ENCODE measurements around the gene MMRN1.

MMRN1 gene

DNA sequence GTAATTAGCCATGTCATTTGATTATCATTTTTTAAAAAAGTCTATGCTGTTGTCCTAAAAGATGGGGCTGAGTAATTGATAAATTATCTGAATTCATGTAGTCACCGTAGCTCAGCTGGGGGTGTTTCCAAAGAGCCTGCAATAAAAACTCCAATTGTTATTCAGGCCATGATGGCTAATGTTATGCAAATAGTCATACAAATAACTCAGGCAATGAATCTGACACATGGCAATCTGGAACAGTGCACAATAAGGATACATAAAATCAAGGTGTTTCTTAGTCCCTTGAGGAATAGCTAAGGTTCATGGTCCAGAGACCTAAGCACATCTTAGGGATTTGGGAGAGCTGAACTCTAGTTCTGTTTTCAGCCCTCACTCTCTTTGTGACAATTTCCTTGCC lies 15.2 kb downstream of the MMRN1 start:
- no peak for DNase-seq

DNA sequence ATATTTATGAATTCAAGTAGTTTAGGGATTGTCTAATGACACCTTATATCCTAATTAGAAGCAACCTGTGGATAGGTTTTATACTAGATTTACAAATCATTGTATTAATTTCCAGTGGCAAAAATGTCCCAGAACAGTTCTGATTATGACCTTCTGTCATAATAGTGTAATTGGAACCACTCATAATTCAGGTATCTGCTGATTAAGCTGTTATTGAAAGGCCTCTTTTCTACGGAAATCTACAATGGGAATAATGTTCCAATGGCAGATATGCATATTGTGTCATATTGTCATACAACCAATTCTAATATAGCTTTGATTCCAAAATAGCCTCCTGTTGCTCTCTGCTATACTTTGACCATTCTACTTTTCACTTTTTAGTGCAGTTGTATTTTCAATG lies 19.0 kb downstream of the MMRN1 start:
- no peak for DNase-seq

DNA sequence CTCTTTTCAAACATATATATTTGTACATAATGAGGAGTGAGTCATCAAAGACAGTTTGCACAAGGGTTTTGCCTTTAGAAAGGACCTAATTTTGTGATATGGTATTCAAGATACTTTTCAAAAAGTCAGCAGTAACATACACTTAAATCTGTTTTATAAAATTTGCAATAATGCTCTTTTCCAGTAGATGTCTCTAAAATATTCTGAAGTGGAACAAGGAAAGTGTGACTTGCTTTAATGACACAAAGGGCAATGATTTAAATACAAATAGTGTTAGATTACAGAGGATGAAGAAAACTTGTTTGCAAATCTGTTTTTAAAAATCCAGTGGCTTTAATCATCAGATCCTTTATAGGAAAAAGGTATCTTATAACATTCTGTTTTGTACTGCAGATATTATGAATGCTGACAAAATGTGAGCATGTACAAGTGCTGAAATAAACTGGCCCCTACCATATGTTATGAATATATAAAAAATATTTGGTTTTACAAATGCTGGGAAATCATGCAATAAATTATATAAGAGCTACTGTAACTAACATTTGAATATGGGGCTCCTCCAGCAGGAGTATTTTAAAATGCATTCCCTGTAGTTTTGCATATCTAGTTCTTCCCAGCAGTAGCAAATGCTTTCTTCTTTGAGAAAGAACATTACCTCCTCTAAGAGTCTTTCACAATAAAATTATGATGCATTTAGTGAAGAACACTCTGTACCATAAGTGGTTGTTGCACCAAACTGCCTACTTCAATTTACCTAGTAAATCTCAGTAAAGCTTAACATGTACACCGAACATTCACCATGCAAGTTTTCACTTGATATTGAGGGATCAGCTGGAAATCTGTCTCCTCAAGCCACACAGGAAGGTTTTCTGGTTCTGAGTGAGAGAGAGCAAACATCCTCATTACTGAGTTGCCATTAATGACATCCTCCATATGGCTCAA lies 20.2 kb downstream of the MMRN1 start:
- no peak for DNase-seq

DNA sequence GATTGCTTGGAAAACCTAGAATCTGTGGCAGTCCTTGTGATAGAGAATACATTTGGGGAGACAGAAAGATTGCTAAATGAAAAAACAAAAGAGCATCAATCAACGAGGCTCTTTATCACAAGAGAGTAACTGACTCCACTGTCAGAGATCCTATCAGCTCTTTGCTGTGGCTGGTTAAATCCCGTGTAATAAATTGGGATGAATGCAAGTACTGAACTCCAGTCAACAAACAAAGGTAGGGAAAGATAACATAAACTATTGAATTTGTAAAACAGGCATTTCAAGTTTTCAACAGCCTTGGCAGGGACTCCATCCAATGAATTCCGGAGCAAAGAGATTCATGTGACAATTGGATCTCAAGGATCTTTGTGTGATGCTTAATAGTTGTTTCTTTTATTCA lies 21.3 kb downstream of the MMRN1 start:
- no peak for DNase-seq

DNA sequence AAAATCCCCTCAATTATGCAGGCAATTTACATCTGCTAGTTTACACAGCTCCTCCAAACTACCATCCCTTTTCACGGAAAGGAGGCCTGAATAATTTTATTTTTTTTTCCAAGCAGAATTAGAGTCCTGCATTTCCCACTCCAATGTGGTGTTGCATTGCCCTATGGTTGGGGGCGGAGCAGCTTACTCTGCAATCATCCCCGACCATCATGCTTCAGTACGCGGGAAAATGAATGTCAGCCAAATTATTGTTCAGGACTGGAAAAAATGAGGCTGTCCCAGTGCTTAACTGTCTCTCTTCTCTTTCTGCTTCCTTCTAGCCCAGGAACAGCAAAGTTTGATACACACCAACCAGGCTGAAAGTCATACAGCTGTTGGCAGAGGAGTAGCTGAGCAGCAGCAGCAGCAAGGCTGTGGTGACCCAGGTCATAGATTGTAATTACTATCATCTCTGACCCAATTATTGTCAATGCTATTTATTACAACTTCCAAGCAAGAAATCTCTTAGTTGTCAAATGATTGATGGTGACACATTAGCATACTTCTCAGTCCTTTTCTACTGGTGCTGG lies 28.3 kb downstream of the MMRN1 start:
- DNase-seq = no peak

DNA sequence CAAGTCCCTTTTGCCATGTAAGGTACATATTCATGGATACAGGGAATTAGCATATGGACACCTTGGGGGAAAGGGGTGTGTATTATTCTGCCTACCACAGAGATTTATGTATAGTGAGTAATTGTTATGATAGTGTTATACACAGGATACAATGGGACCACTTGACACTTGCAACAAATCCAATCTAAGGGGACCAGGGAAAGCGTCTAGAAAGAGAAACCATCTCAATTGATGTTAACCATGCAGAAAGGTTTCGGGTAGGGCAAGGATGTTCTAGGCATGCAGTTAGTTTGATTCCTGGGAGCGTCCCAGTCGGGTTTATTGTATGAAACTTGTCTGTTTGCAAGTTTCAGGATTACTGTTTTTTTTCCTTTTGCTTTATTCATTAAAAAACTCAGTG lies 34.2 kb downstream of the MMRN1 start:
- no peak for DNase-seq

DNA sequence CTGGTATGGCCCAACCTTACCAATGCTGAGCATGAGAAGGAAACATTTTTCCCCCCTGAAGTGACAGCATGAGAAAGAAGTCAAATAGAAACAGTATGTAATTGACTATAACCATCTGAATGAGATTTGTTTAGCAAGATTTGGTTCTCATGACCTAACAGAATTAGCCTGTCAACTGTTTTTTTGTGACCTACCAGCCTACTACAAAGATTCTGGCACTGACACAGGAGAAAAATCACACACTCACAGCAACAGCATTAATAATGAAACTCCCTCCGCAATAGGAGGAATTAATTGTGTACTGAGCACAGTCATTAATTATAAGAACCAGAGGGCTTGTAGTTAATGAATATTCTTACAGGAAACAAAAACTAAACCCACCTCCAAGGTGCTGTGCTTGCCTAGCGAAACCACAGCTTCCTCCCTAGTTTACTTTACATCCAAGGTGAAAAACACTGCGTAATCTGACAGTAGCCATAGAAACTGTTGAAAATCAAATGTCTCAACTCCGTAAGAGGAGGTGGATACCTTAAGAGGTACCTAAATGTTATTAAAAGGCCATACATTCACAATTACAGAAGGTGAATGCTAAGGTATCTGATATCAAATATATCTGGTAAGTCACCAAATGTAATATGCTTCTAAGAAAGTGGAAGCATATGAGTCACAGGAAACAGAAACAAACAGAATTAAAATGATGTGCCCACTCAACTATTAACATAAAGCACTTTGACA lies 34.9 kb downstream of the MMRN1 start:
- no peak for DNase-seq

DNA sequence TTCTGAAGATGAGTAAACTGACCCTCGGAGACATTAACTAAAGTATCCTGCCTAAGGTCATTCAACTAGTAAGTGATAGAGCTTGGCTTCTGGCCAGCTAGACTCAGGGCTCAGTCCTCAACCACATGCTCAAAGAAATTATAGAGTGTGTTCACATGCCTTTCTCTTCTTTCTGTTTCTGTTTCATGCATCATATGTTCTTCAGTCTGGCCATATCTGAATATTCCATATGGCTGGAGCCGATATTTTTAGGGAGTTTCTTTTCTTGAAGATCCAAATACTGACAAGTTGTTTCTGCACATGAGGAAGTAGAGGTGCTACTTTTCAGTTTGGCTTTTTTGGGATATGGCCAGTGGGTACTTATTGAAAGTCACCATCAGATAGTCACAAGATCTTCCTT lies 44.9 kb downstream of the MMRN1 start:
- DNase-seq = no peak

DNA sequence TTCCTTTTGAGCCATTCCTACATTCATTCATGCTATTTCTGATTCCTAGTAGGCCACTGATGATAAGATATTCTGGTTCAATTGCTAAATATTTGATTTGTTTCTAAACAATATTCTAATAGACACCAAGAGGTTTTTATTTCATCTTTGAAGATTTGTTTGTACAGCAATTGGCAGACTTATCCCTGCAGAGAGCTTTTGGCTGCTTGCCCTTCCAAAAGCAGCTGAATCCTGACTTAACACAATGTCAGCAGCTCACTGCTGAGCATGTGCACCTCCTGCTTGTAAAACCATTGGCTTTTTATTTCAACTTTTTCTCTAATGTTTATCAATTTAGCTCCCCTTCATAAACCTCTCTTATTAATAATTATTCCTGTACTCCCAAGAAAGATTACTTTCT lies 45.3 kb downstream of the MMRN1 start:
- DNase-seq = no peak

DNA sequence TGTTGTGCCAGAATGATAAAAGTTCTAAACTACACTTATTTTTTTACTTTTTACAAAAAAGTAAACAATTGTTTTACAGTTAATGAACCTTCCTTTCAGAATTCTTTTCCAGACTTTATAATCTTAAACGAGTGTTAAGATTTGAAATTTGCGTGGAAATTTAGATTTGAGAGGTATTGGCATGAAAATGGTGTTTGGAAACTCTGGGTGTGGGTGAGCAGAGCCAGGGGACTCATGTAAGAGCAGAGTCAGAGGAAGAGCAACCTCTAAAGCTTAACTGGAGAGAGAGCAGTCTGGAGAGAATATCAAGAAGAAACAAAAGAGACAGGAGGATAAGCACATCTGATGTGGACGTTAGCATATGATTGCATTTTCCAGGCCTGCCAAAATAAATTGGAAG lies 48.2 kb downstream of the MMRN1 start:
- DNase-seq = no peak

DNA sequence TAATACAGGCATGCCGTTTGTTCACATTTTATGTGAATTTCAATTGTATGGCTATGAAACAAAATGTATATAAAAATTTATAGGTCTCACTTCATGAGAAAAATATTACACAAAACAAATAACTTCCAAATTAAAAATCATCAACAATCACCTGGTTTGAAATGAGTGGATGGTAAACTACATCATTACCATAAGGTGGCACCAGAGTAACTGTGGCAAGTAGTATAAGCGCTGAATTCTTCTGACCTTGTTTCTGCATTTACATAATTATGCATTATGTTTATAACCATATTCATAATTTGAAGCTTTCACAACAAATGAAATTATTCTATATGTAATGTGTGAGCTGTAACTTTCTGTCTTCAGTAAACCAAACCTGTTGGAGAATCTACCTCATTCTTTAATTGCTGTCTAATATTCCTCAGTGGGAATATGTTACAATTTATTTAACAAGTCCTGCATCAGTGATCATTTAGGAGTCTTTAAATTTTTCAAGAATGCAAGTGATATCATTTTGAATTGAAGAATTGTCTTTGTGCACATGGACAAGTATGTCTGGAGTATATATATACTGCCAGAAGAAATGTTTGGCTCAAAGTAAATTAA lies 55.2 kb downstream of the MMRN1 start:
- no peak for DNase-seq

DNA sequence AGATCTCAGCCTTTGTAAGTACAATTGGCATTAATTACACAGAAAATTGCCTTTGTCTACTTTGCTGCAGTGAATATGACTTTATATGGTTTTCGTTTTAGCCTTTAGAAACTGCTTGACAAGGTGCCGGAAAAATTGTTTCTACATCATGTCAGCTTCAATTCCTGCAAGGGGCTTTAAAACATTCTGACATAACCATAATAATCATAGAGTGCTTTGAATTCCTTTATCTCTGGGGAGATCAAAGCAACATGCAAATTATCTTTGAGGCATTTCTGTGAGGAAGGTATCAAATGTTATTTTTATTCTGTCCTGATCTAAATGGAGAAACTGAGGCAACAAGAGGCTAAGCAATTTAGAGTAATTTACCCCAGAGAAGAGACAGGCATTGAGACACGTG lies 57.8 kb downstream of the MMRN1 start:
- DNase-seq = no peak

DNA sequence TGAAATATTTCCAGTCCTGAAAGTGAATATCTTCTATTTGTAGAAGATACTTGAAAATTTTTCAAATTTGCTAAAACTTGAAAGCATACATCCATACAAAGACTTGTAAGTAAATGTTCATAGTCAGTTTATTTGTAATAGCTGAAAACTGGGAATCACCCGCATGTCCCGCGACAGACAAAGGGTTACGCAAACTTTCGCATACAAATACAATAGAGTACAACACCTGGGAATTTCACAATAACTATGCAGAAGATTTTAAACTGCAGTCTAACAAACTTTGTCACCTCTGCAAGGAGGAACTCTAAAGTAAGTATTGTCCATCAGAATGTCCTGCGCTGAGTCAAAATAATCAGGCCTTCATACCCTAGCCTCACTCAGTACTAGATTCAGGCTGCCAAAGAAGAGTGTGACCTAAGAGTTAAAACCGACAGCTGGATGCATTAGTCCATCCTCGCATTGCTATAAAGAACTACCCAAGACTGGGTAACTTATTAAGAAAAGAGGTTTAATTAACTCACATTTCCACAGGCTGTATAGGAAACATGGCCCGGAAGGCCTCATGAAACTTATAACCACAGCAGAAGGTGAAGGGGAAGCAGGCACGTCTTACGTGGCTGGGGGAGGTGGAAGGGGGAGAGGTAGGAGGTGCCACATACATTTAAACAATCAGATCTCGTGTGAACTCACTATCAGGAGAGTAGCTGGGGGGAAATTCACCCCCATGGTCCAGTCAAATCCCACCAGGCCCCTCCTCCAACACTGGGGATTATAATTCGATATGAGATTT lies 60.4 kb downstream of the MMRN1 start:
- no peak for DNase-seq

DNA sequence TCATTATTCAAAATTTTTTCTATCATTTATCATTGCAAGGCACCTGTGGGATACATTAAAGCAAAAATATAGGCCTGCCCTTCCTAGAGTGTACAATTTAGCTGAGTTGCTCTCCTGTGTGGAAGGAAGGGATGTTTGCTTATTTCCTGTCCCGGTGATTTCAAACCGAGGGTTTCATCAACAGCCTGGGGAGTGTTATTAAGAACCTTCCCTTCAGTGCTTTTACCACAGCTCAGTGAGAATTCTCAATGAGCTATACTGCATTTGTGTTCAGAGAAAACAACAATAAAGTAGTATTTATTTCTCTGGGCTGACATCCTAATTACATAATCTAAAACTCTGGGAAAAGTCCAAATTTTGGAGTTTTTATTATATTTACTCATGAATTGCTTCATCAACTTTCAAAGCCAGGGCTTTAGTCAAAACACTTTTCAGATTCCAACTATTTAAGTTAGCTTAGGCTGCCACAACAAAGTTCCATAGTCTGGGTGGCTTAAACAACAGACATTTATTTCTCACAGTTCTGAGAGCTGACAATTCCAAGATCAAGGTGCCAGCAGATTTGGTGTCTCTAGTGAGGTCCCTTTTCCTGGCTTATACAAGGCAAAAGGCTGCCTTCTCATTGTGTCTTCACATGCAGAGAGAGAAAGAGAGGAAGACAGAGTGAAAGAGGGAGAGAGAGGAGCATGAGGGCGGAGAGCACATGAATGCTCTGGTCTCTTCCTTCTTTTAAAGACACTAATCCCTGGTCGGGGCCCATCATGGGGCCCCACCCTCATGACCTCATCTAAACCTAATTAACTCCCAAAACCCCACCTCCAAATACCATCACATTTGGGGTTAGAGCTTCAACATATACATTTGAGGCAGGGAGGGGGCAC lies 62.6 kb downstream of the MMRN1 start:
- no peak for DNase-seq

DNA sequence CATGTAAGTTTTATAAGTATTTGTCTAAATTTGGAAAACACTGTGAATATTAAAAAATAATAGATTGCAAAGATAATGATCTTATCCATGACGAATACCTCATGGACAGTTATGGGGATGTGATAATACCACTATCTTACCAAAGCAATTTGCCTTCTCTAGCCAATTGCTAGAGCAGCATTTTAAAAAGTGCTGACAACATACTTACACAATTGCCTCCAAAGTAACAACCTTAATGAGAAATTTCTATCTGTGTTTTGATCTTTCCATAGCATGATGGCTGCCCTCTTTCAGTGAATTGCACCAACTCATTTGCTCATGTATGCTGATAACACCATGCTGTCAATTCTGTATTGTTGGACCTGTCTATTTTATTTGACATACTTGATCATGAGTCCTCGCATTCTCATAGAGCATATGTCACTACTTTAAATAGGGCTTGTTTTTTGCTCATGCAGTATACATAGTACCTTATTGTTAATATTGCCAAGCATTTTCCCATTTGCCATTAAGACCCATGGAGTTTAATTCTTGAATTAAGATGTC lies 87.2 kb downstream of the MMRN1 start:
- no peak for DNase-seq

DNA sequence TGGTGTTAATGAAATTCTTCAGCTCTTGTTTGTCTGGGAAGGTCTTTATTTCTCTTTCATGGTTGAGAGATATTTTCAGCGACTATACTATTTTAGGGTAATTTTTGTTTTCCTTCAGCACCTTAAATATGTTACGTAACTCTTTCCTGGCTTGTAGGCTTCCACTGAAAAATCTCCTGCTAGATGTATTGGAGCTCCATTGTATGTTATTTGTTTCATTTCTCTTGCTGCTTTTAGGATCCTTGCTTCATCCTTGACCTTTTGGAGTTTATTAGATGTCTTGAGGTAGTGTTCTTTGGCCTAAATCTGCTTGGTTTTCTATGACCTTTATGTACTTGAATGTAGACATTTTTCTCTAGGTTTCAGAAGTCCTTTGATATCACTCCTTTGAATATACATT lies 93.6 kb downstream of the MMRN1 start:
- DNase-seq = no peak

DNA sequence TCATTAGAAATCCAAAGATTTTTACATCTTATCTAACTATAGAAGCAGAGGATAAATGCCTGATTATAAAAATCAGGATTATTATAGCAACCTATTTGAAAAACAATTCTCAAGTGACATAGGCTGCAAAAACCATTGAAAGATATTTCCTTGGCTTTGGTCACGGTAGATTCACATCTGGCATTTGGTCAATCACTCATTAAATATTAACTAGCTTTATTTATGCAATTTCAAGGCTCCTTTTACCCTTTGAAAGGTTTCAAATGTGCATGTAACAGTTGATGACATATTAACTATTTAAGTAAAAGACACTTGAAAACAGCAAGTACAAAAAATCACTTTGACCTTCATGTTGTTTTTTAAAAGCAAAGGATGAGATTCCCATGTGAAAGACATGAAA lies 98.1 kb downstream of the MMRN1 start:
- DNase-seq = no peak

DNA sequence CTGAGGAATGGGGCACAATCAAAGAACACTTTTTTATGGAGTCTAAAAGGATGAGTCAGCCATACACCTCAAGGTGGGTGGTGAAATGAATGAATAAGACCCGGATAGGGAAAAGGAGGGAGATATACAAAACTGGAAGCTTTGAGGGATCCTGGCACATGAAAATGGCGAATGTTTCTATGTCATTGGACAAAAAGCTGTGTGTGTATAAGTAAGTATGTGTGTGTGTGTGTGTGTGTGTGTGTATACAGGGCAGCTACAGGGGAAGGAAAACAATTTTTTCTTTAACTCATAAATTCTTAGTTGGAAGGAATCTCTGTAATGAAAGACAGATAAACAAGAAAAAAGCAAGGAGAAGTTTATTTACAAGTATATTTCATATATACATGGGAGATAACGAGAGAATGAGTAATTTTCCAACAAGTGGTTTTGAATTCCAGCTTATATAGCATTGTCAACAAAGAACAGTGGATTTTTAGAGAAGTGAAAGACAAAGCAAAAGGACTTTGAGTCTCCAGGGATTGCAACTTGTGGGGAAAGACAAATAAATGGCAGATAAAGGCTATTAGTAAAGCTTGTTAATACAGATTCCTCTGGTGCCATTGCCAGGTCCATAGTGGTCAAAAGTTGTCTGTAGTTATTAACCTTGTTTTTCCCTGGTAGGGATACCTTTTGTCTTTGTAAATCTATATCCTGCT lies 99.7 kb downstream of the MMRN1 start:
- DNase-seq = no peak

DNA sequence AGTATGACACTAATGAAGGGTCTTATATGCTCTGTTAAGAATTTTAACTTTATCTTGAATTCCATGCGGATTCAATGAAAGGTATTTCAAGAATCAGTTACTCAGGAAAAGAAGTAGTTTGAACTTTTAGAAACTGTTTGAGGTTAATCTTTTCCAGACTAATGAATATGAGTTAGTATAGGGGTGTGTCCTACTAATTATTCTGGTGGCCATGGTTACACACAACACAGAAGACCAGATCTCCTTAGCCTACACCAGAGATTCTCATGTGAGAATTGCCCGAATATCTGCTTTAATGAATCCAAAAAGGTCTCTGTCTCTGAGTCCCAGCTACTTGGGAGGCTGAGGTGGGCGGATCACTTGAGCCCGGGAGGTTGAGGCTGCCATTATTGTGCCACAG lies 100.4 kb downstream of the MMRN1 start:
- DNase-seq = no peak

DNA sequence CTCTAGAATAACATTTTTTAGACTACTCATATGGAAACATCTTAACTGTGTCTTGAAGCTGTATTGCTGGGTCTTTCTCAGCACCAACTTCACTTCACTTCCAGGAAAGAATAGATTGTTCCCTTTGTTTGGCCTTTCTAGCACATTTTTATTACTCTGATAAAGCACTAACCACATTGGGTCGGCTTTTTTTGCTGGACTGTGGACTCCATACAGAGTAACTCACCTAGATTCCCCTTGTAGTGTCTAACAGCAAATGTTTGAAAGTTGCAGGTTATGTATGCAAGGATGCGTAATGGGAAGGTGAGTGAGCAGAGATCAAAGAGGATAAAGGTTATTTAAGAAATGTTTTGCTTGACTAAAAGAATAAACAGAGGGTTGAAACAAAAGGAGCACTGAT lies 101.2 kb downstream of the MMRN1 start:
- no peak for DNase-seq
